HEK293 (cell line): ENCODE data around the gene TAS2R38.

Source experiments
- CTCF ChIA-PET: fragments of 350-600 bp; formaldehyde crosslinking; extraction: SDS; loops from one replicate; lab custom pipeline; 2021; ENCODE audit warnings: antibody characterized with exemption; lab: Yijun Ruan, JAX
- POLR2A ChIA-PET: fragments of 300-600 bp; formaldehyde crosslinking; extraction: SDS; loops from one replicate; lab custom pipeline; 2020; ENCODE audit warnings: antibody characterized with exemption, inconsistent platforms; lab: Yijun Ruan, JAX
- H3K27ac ChIP-seq: fragments of 200-500 bp; sonication (Bioruptor generic); 2 replicates; pipeline ENCODE4 v1.5.1; 2014; ENCODE audit warnings: low read depth, low read length, control low read depth, inconsistent platforms; ENCODE audit errors: extremely low read depth
- H3K36me3 ChIP-seq, 2 experiments: fragments of 200-500 bp in 1 of 2; sonication (Bioruptor generic) in 1 of 2; 1 replicate in 1 of 2; 2 replicates in 1 of 2; pipeline ENCODE4 v1.5.1; 2014 to 2017; ENCODE audit warnings: inconsistent platforms in 2 of 2, low read length in 2 of 2; ENCODE audit not compliant: control insufficient read depth in 2 of 2, insufficient read depth in 1 of 2
- H3K4me1 ChIP-seq: fragments of 200-500 bp; sonication (Bioruptor generic); 2 replicates; pipeline ENCODE4 v1.5.1; 2014; ENCODE audit warnings: mild to moderate bottlenecking, low read length, inconsistent platforms; ENCODE audit not compliant: control insufficient read depth, insufficient read depth
- H3K4me3 ChIP-seq: 2 replicates; pipeline ENCODE4 v1.5.1; 2011; ENCODE audit warnings: low read depth, mild to moderate bottlenecking, control low read depth, low read length, moderate library complexity
- H3K9me3 ChIP-seq: fragments of 200-500 bp; sonication (Bioruptor generic); 2 replicates; pipeline ENCODE4 v1.5.1; 2014; ENCODE audit warnings: low read depth, low read length, inconsistent platforms; ENCODE audit not compliant: control insufficient read depth, insufficient read depth
- ATF2 ChIP-seq: fragments of 450-650 bp; formaldehyde crosslinking; IDR thresholded peaks from 2 replicates; pipeline ENCODE4 v1.5.1; 2016; ENCODE audit warnings: missing biosample characterization, missing genetic modification characterization, low read depth
- HOXC10 ChIP-seq: sonication (generic); formaldehyde crosslinking; IDR thresholded peaks from 2 replicates; pipeline ENCODE4 v1.8.1; 2023; ENCODE audit warnings: mild to moderate bottlenecking, missing genetic modification reagents
- ZBTB6 ChIP-seq: fragments of 450-650 bp; formaldehyde crosslinking; IDR thresholded peaks from 2 replicates; pipeline ENCODE4 v1.5.1; 2017; ENCODE audit warnings: missing biosample characterization, missing genetic modification characterization
- ZBTB8A ChIP-seq: fragments of 450-650 bp; formaldehyde crosslinking; IDR thresholded peaks from 2 replicates; pipeline ENCODE4 v1.5.1; 2016; ENCODE audit warnings: missing biosample characterization, missing genetic modification characterization
- ZNF157 ChIP-seq: fragments of 450-650 bp; formaldehyde crosslinking; IDR thresholded peaks from 2 replicates; pipeline ENCODE4 v1.5.1; 2016; ENCODE audit warnings: missing biosample characterization, missing genetic modification characterization
- ZNF23 ChIP-seq: fragments of 450-650 bp; formaldehyde crosslinking; IDR thresholded peaks from 2 replicates; pipeline ENCODE4 v1.5.1; 2016; ENCODE audit warnings: missing biosample characterization, missing genetic modification characterization, borderline replicate concordance
- ZNF426 ChIP-seq: fragments of 450-650 bp; formaldehyde crosslinking; IDR thresholded peaks from 2 replicates; pipeline ENCODE4 v1.5.1; 2017; ENCODE audit warnings: missing biosample characterization, missing genetic modification characterization, mild to moderate bottlenecking, inconsistent platforms, moderate library complexity
- ZNF513 ChIP-seq: fragments of 450-650 bp; IDR thresholded peaks from 2 replicates; pipeline ENCODE4 v1.5.1; 2018; ENCODE audit warnings: missing biosample characterization, missing genetic modification characterization
- ZNF621 ChIP-seq: fragments of 450-650 bp; formaldehyde crosslinking; IDR thresholded peaks from 2 replicates; pipeline ENCODE4 v1.5.1; 2017; ENCODE audit warnings: missing biosample characterization, missing genetic modification characterization
- ZNF623 ChIP-seq: fragments of 450-650 bp; formaldehyde crosslinking; IDR thresholded peaks from 2 replicates; pipeline ENCODE4 v1.5.1; 2016; ENCODE audit warnings: missing biosample characterization, missing genetic modification characterization
- ZSCAN18 ChIP-seq: fragments of 450-650 bp; formaldehyde crosslinking; IDR thresholded peaks from 2 replicates; pipeline ENCODE4 v1.5.1; 2016; ENCODE audit warnings: missing biosample characterization, missing genetic modification characterization
- TF ChIP-seq, protein P1 (sequence below): fragments of 450-650 bp; formaldehyde crosslinking; IDR thresholded peaks from 2 replicates; pipeline ENCODE4 v1.5.1; 2017; ENCODE audit warnings: missing biosample characterization, missing genetic modification characterization
- TF ChIP-seq, protein P2 (sequence below): fragments of 450-650 bp; formaldehyde crosslinking; IDR thresholded peaks from 2 replicates; pipeline ENCODE4 v1.5.1; 2016; ENCODE audit warnings: missing biosample characterization, missing genetic modification characterization
- TF ChIP-seq, protein P3 (sequence below): fragments of 450-650 bp; formaldehyde crosslinking; IDR thresholded peaks from 2 replicates; pipeline ENCODE4; 2016; ENCODE audit warnings: missing biosample characterization, missing genetic modification characterization

The TAS2R38 gene

DNA sequence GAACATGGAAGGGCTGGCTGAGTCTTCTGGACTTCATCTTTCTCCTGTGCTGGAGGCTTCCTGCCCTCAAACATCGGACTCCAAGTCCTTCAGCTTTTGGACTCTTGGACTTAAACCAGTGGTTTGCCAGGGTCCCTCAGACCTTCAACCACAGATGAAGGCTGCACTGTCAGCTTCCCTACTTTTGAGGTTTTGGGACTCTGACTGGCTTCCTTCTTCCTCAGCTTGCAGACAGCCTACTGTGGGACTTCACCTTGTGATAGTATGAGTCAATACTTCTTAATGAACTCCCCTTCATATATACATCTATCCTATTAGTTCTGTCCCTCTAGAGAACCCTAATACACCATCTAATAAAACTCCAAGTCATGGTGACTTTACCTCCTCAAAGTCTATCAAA, 22.8 kb downstream of the TAS2R38 start:
- CTCF ChIA-PET = no interaction called here
- POLR2A ChIA-PET = no interaction called here
- TF ChIP-seq HOXC10 (CRISPR knock-in tag) = no peak
- TF ChIP-seq, protein P1, sequence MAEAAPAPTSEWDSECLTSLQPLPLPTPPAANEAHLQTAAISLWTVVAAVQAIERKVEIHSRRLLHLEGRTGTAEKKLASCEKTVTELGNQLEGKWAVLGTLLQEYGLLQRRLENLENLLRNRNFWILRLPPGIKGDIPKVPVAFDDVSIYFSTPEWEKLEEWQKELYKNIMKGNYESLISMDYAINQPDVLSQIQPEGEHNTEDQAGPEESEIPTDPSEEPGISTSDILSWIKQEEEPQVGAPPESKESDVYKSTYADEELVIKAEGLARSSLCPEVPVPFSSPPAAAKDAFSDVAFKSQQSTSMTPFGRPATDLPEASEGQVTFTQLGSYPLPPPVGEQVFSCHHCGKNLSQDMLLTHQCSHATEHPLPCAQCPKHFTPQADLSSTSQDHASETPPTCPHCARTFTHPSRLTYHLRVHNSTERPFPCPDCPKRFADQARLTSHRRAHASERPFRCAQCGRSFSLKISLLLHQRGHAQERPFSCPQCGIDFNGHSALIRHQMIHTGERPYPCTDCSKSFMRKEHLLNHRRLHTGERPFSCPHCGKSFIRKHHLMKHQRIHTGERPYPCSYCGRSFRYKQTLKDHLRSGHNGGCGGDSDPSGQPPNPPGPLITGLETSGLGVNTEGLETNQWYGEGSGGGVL (tag by site-specific recombination) = no peak
- no peak for TF ChIP-seq ZBTB6 (tag by site-specific recombination)
- TF ChIP-seq ZNF426 (tag by site-specific recombination) = no peak
- TF ChIP-seq, protein P2, sequence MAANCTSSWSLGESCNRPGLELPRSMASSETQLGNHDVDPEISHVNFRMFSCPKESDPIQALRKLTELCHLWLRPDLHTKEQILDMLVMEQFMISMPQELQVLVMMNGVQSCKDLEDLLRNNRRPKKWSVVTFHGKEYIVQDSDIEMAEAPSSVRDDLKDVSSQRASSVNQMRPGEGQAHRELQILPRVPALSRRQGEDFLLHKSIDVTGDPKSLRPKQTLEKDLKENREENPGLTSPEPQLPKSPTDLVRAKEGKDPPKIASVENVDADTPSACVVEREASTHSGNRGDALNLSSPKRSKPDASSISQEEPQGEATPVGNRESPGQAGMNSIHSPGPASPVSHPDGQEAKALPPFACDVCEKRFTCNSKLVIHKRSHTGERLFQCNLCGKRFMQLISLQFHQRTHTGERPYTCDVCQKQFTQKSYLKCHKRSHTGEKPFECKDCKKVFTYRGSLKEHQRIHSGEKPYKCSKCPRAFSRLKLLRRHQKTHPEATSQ (tag by site-specific recombination) = no peak
- no peak for TF ChIP-seq ZNF621
- TF ChIP-seq ZNF23 = no peak
- no peak for TF ChIP-seq ZNF157 (tag by site-specific recombination)
- no peak for TF ChIP-seq ZBTB8A
- TF ChIP-seq ZNF513 = no peak

DNA sequence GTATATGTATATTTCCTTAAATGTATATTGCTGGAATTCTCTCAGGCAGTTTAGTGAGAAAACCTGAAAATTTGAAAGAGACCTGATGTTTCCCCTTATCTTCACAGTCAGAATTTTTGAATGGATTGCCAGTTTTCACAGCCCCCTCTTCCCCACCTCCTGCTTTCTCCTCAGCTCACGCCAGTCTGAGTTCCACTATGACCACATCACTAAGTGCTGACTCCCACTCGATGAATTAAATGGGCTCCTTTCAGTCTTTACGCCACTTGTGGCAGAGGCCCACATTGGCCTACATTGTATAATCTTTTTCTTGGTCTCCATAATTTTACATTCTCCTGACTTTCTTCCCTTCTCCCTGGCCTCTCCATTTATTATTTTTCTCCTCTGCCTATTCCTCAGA, 23.7 kb downstream of the TAS2R38 start:
- POLR2A ChIA-PET = no interaction called here
- H3K4me3 ChIP-seq = no peak overlapping the region
- H3K27ac ChIP-seq = no peak overlapping the region
- no peaks in the 10 kb centered on the region for H3K4me1 ChIP-seq
- no peaks in the 10 kb centered on the region for H3K9me3 ChIP-seq
- CTCF ChIA-PET = no interaction called here
- H3K36me3 ChIP-seq = no peaks in the 10 kb centered on the region
- TF ChIP-seq ZSCAN18 = no peak
- TF ChIP-seq ATF2 (tag by site-specific recombination) = no peak
- TF ChIP-seq, protein P3, sequence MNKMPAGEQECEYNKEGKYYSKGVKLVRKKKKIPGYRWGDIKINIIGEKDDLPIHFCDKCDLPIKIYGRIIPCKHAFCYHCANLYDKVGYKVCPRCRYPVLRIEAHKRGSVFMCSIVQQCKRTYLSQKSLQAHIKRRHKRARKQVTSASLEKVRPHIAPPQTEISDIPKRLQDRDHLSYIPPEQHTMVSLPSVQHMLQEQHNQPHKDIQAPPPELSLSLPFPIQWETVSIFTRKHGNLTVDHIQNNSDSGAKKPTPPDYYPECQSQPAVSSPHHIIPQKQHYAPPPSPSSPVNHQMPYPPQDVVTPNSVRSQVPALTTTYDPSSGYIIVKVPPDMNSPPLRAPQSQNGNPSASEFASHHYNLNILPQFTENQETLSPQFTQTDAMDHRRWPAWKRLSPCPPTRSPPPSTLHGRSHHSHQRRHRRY (tag by site-specific recombination) = no peak
- no peak for TF ChIP-seq ZNF623 (tag by site-specific recombination)

More for the DNA sequence above, 22.8 kb downstream of the TAS2R38 start:
- no peak overlapping the region for H3K4me3 ChIP-seq
- H3K36me3 ChIP-seq = no peaks in the 10 kb centered on the region
- no peaks in the 10 kb centered on the region for H3K9me3 ChIP-seq
- no peaks in the 10 kb centered on the region for H3K4me1 ChIP-seq
- H3K27ac ChIP-seq = no peak overlapping the region
